IMR-90 (cell line): ENCODE measurements around the gene BAIAP2L1. TPM values are rescaled to one million over a fixed set of nuclear protein-coding genes. Genes with fewer than 3 reads are reported as not detected.

ENCODE experiments used
- ATAC-seq: fragments of 200-7000 bp; cut with Tn5 transposase; 2 replicates; pipeline ENCODE4 v1.9.1; 2020; ENCODE audit warnings: low read depth, mild to moderate bottlenecking, moderate library complexity
- BruUV-seq: library from RNA; stranded (reverse); fragments of 400-500 nt; replicated peaks from 2 replicates; lab custom pipeline; 2021; lab: Mats Ljungman, UMichigan
- CTCF ChIA-PET: fragments of 300-600 bp; formaldehyde crosslinking; extraction: SDS; loops from one replicate; lab custom pipeline; 2021; ENCODE audit warnings: antibody characterized with exemption; lab: Yijun Ruan, JAX
- POLR2A ChIA-PET: fragments of 300-600 bp; sonication (Branson Sonifier 250); formaldehyde crosslinking; loops from one replicate; lab custom pipeline; 2022; ENCODE audit warnings: antibody characterized with exemption; ENCODE audit not compliant: unreplicated experiment; lab: Charles Lee
- DNase-seq: peaks from one replicate; pipeline ENCODE4 v3.0.0; 2013
- H2AFZ ChIP-seq: replicated peaks from 2 replicates; pipeline ENCODE3; 2013; ENCODE audit warnings: low read length, mild to moderate bottlenecking; ENCODE audit not compliant: poor library complexity
- H2AK5ac ChIP-seq: 2 replicates; pipeline ENCODE4 v1.6.1; 2013; ENCODE audit warnings: low read depth, low read length, inconsistent platforms
- H2AK9ac ChIP-seq: replicated peaks from 2 replicates; pipeline ENCODE3; 2013; ENCODE audit warnings: mild to moderate bottlenecking, low read depth, low read length, moderate library complexity; ENCODE audit not compliant: poor library complexity
- H2BK120ac ChIP-seq: 2 replicates; pipeline ENCODE4 v1.6.1; 2013; ENCODE audit warnings: low read depth, low read length, inconsistent platforms
- H2BK15ac ChIP-seq: 3 replicates; pipeline ENCODE4 v1.6.1; 2013; ENCODE audit warnings: low read depth, low read length, inconsistent platforms
- H2BK20ac ChIP-seq: 2 replicates; pipeline ENCODE4 v1.6.1; 2013; ENCODE audit warnings: low read depth, mild to moderate bottlenecking, inconsistent platforms, low read length, moderate library complexity
- H2BK5ac ChIP-seq: 2 replicates; pipeline ENCODE4 v1.6.1; 2013; ENCODE audit warnings: mild to moderate bottlenecking, low read depth, low read length, inconsistent platforms; ENCODE audit not compliant: poor library complexity, severe bottlenecking
- H3K14ac ChIP-seq: replicated peaks from 2 replicates; pipeline ENCODE4 v1.6.1; 2013; ENCODE audit warnings: low read depth, low read length, inconsistent platforms
- H3K18ac ChIP-seq: 2 replicates; pipeline ENCODE4 v1.6.1; 2013; ENCODE audit warnings: low read depth, low read length, control low read depth
- H3K23ac ChIP-seq: 2 replicates; pipeline ENCODE4 v1.6.1; 2013; ENCODE audit warnings: low read depth, low read length, inconsistent platforms
- H3K27ac ChIP-seq: 2 replicates; pipeline ENCODE4 v1.5.1; 2013; ENCODE audit warnings: mild to moderate bottlenecking, control low read depth, low read length; ENCODE audit not compliant: insufficient read depth
- H3K27me3 ChIP-seq: 2 replicates; pipeline ENCODE4 v1.6.1; 2013; ENCODE audit warnings: low read length; ENCODE audit not compliant: control insufficient read depth, insufficient read depth
- H3K36me3 ChIP-seq: 2 replicates; pipeline ENCODE4 v1.6.1; 2013; ENCODE audit warnings: low read length, mixed read lengths; ENCODE audit not compliant: control insufficient read depth, insufficient read depth
- H3K4ac ChIP-seq: 2 replicates; pipeline ENCODE4 v1.6.1; 2013; ENCODE audit warnings: low read depth, low read length, inconsistent platforms
- H3K4me1 ChIP-seq: 2 replicates; pipeline ENCODE4 v1.6.1; 2013; ENCODE audit warnings: low read length, mixed read lengths; ENCODE audit not compliant: control insufficient read depth, insufficient read depth
- H3K4me2 ChIP-seq: 2 replicates; pipeline ENCODE4 v1.6.1; 2013; ENCODE audit warnings: low read depth, mild to moderate bottlenecking, control low read depth, low read length, moderate library complexity
- H3K4me3 ChIP-seq: 2 replicates; pipeline ENCODE4 v1.5.1; 2013; ENCODE audit warnings: low read depth, mild to moderate bottlenecking, control low read depth, low read length, moderate library complexity; ENCODE audit not compliant: insufficient read depth
- H3K56ac ChIP-seq: 2 replicates; pipeline ENCODE4 v1.6.1; 2013; ENCODE audit warnings: low read length, inconsistent platforms; ENCODE audit not compliant: insufficient read depth; ENCODE audit errors: extremely low read depth
- H3K79me1 ChIP-seq, 2 experiments: 2 replicates each; pipeline ENCODE4 v1.6.1; 2013; ENCODE audit warnings: low read length in 2 of 2, inconsistent platforms in 1 of 2, low read depth in 1 of 2
- H3K9ac ChIP-seq: 2 replicates; pipeline ENCODE4 v1.6.1; 2013; ENCODE audit warnings: low read depth, low read length, control low read depth
- H3K9me1 ChIP-seq: 2 replicates; pipeline ENCODE4 v1.6.1; 2013; ENCODE audit warnings: low read length, inconsistent platforms; ENCODE audit not compliant: insufficient read depth
- H3K9me3 ChIP-seq: 2 replicates; pipeline ENCODE4 v1.6.1; 2013; ENCODE audit warnings: low read length; ENCODE audit not compliant: control insufficient read depth, insufficient read depth
- H4K20me1 ChIP-seq: 2 replicates; pipeline ENCODE4 v1.6.1; 2013; ENCODE audit warnings: low read length, inconsistent platforms; ENCODE audit not compliant: insufficient read depth
- H4K5ac ChIP-seq: 2 replicates; pipeline ENCODE4 v1.6.1; 2013; ENCODE audit warnings: mild to moderate bottlenecking, low read depth, low read length, control low read depth
- H4K8ac ChIP-seq, 2 experiments: 2 replicates each; pipeline ENCODE4 v1.6.1; 2013; ENCODE audit warnings: low read depth in 2 of 2, low read length in 2 of 2, control low read depth in 1 of 2, inconsistent platforms in 1 of 2
- H4K91ac ChIP-seq: 2 replicates; pipeline ENCODE4 v1.6.1; 2013; ENCODE audit warnings: low read depth, low read length, inconsistent platforms; ENCODE audit not compliant: insufficient read depth
- BHLHE40 ChIP-seq: fragments of 150-350 bp; IDR thresholded peaks from 2 replicates; pipeline ENCODE4 v1.6.1; 2016; ENCODE audit warnings: mild to moderate bottlenecking, low read depth, low read length
- CHD1 ChIP-seq: IDR thresholded peaks from 2 replicates; pipeline ENCODE4 v1.6.1; 2012; ENCODE audit warnings: low read depth, low read length, improper control_type of control experiment
- CTCF ChIP-seq: conservative IDR thresholded peaks from 2 replicates; pipeline ENCODE4 v1.5.1; 2012; ENCODE audit warnings: mild to moderate bottlenecking, low read depth, low read length, improper control_type of control experiment
- ELK1 ChIP-seq: fragments of 150-350 bp; IDR thresholded peaks from 2 replicates; pipeline ENCODE4 v1.6.1; 2016; ENCODE audit warnings: low read depth, mild to moderate bottlenecking, low read length, moderate library complexity, borderline replicate concordance
- FOS ChIP-seq: fragments of 150-350 bp; IDR thresholded peaks from 2 replicates; pipeline ENCODE4 v1.6.1; 2016; ENCODE audit warnings: low read depth, low read length
- MAFK ChIP-seq: IDR thresholded peaks from 2 replicates; pipeline ENCODE4 v1.6.1; 2012; ENCODE audit warnings: low read depth, low read length, improper control_type of control experiment
- POLR2A ChIP-seq: IDR thresholded peaks from 2 replicates; pipeline ENCODE4 v1.6.1; 2012; ENCODE audit warnings: mild to moderate bottlenecking, low read depth, low read length
- RCOR1 ChIP-seq: IDR thresholded peaks from 2 replicates; pipeline ENCODE4 v1.6.1; 2012; ENCODE audit warnings: mild to moderate bottlenecking, low read length, improper control_type of control experiment; ENCODE audit not compliant: insufficient replicate concordance
- RFX5 ChIP-seq: IDR thresholded peaks from 2 replicates; pipeline ENCODE4 v1.8.0; 2012; ENCODE audit warnings: low read depth, mild to moderate bottlenecking, low read length, moderate library complexity
- SMC3 ChIP-seq: fragments of 150-350 bp; IDR thresholded peaks from 2 replicates; pipeline ENCODE4 v1.6.1; 2016; ENCODE audit warnings: low read depth, mild to moderate bottlenecking, antibody characterized with exemption, low read length, moderate library complexity
- USF2 ChIP-seq: fragments of 150-350 bp; IDR thresholded peaks from 2 replicates; pipeline ENCODE4 v1.6.1; 2017; ENCODE audit warnings: mild to moderate bottlenecking, antibody characterized with exemption, low read length, low read depth
- WGBS, 2 experiments: methylation state at CpG; one replicate each; pipeline versions ENCODE4 v1.1.5 to v1.1.7; 2013; ENCODE audit warnings: missing lambda C conversion rate in 2 of 2; ENCODE audit not compliant: insufficient read length in 1 of 2; ENCODE audit errors: extremely low coverage in 2 of 2; 5-methylcytosine and 5-hydroxymethylcytosine counted together
- dilution Hi-C: fragments of 300-500 bp; cut with HindIII; formaldehyde crosslinking; loops from one replicate; pipeline ENCODE4 v1.14.3; 2018; ENCODE audit warnings: low sequenced_read_pairs; ENCODE audit not compliant: unreplicated experiment
- in situ Hi-C: fragments of 300-500 bp; cut with MboI; formaldehyde crosslinking; loops from 3 replicates; pipeline ENCODE4 v1.14.3; 2019; ENCODE audit warnings: low sequenced_read_pairs, inconsistent platforms, mixed read lengths
- intact Hi-C: fragments of 100-400 bp; cut with micrococcal nuclease; formaldehyde crosslinking; loops from 2 replicates; pipeline ENCODE4 v1.10.0; 2022
- polyA plus RNA-seq, 3 experiments: library from polyadenylated mRNA; depleted of rRNA; stranded (reverse); fragments of >200 nt; gene quantifications; 2 replicates each; pipeline ENCODE4 v1.2.3, GENCODE V29; 2012; ENCODE audit warnings: low replicate concordance in 1 of 3
- total RNA-seq: library from RNA; depleted of rRNA; stranded (reverse); fragments of >200 nt; gene quantifications from 2 replicates; pipeline ENCODE4 v1.2.3, GENCODE V29; 2012

BAIAP2L1 gene
- total and polyA plus RNA-seq, 2 of the 4 experiments (the other 2 are of a cell fraction): 2.2 to 6.0 TPM

GRCh38 chr7:98406827-98407226 lies 5.9 kb upstream of the BAIAP2L1 start:
- no peak overlapping the region for H3K4me3 ChIP-seq
- no peak overlapping the region for H3K56ac ChIP-seq
- H2AK5ac ChIP-seq: no peak overlapping the region
- ChIA-PET POLR2A (no interaction called here), CTCF (no interaction called here)
- H3K9me1 ChIP-seq: no peaks in the 10 kb centered on the region
- H3K36me3 ChIP-seq: no peaks in the 10 kb centered on the region
- no peak overlapping the region for H4K91ac ChIP-seq
- no peak overlapping the region for H2BK120ac ChIP-seq
- no peak overlapping the region for H3K27ac ChIP-seq
- no peak overlapping the region for H4K5ac ChIP-seq
- ATAC-seq (no peak), DNase-seq (no peak)
- H4K20me1 ChIP-seq: no peaks in the 10 kb centered on the region
- TF ChIP-seq MAFK (no peak), USF2 (no peak), FOS (no peak), ELK1 (no peak), POLR2A (no peak), RFX5 (no peak), CTCF (no peak), BHLHE40 (no peak), CHD1 (no peak), SMC3 (no peak), RCOR1 (no peak)
- no peak overlapping the region for H2BK5ac ChIP-seq
- no peak overlapping the region for H2BK20ac ChIP-seq
- H4K8ac ChIP-seq: no peak overlapping the region
- no peaks in the 10 kb centered on the region for H3K9me3 ChIP-seq
- intact Hi-C loops: no loop called here
- H3K18ac ChIP-seq: no peak overlapping the region
- no peak overlapping the region for H2BK15ac ChIP-seq
- H3K14ac ChIP-seq: no peak overlapping the region
- H2AK9ac ChIP-seq: no peak overlapping the region
- no peaks in the 10 kb centered on the region for H3K79me1 ChIP-seq
- no peaks in the 10 kb centered on the region for H3K4me1 ChIP-seq
- H3K4me2 ChIP-seq: no peak overlapping the region
- no CpG with 5 or more reads among the region's 9 CpGs for WGBS, 2 experiments
- no peak overlapping the region for H3K4ac ChIP-seq
- in situ Hi-C loops: loop anchor here (5.0 kb wide), 1 partner anchor 110 kb away; no protein-coding TSS in a partner anchor
- no TSS peak for BruUV-seq
- dilution Hi-C loops: no loop called here
- H3K27me3 ChIP-seq: no peaks in the 10 kb centered on the region; the same call in 1 of the 2 replicates
- H3K23ac ChIP-seq: no peak overlapping the region
- H2AFZ ChIP-seq: no peak overlapping the region
- H3K9ac ChIP-seq: no peak overlapping the region
